T-cell (primary cell): ENCODE results near the gene LAMB2. TPM values are rescaled to one million over a fixed set of nuclear protein-coding genes. Genes with fewer than 3 reads are reported as not detected.
A peak's percentile ranks its signal among the peaks of the same experiment; 100 is the strongest.

ENCODE experiments used
- ATAC-seq, 4 experiments: fragments of 200-7000 bp in 3 of 4; fragments of 150-1000 bp in 1 of 4; cut with Tn5 transposase; replicated peaks in 1 of 4; 1 replicate in 3 of 4; 2 replicates in 1 of 4; pipeline ENCODE4 v1.10.0; 2021; ENCODE audit warnings: moderate library complexity in 3 of 4, mild to moderate bottlenecking in 2 of 4, moderate number of reproducible peaks in 1 of 4
- CTCF ChIA-PET, 2 donors: fragments of 300-600 bp; sonication (Branson Sonifier 250); formaldehyde crosslinking; loops; one replicate each; lab custom pipeline; 2022; ENCODE audit warnings: antibody characterized with exemption in 2 of 2; lab: Charles Lee
- POLR2A ChIA-PET, 2 donors: fragments of 300-600 bp; sonication (Branson Sonifier 250); formaldehyde crosslinking; loops; one replicate each; lab custom pipeline; 2022; ENCODE audit warnings: antibody characterized with exemption in 2 of 2; lab: Charles Lee
- DNase-seq, 35 experiments: peaks; one replicate each; pipeline versions ENCODE4 v3.0.0 to v3.0.0-alpha.2; 2013 to 2023
- H3K27ac ChIP-seq: one replicate; pipeline ENCODE4 v1.5.1; 2013; ENCODE audit warnings: low read length
- H3K27me3 ChIP-seq, 2 experiments: replicated peaks in 1 of 2; 1 replicate in 1 of 2; 2 replicates in 1 of 2; pipeline versions ENCODE4 v1.6.1 to v1.7.0; 2013; ENCODE audit warnings: low read length in 1 of 2, mixed read lengths in 1 of 2; ENCODE audit not compliant: control insufficient read depth in 2 of 2, insufficient read depth in 2 of 2; ENCODE audit errors: extremely low read depth in 1 of 2
- H3K36me3 ChIP-seq, 2 donors: 1 replicate in 1 of 2; 2 replicates in 1 of 2; pipeline versions ENCODE4 v1.6.1 to v1.7.0; 2013; ENCODE audit warnings: low read length in 1 of 2; ENCODE audit not compliant: control insufficient read depth in 2 of 2, insufficient read depth in 1 of 2; ENCODE audit errors: extremely low read depth in 1 of 2
- H3K4me1 ChIP-seq, 2 experiments: 1 replicate in 1 of 2; 2 replicates in 1 of 2; pipeline versions ENCODE4 v1.6.1 to v1.7.0; 2013; ENCODE audit warnings: low read length in 2 of 2, mixed read lengths in 1 of 2; ENCODE audit not compliant: insufficient read depth in 2 of 2, control insufficient read depth in 1 of 2; ENCODE audit errors: extremely low read depth in 1 of 2
- H3K4me3 ChIP-seq, 2 donors: 1 replicate in 1 of 2; 2 replicates in 1 of 2; pipeline versions ENCODE4 v1.5.1 to v1.7.0; 2013; ENCODE audit warnings: mild to moderate bottlenecking in 2 of 2, low read length in 1 of 2, moderate library complexity in 1 of 2; ENCODE audit not compliant: control insufficient read depth in 1 of 2; ENCODE audit errors: extremely low read depth in 1 of 2
- H3K9me3 ChIP-seq: 2 replicates; pipeline ENCODE4 v1.7.0; 2013
- H3K27ac Mint-ChIP-seq, 2 donors: one replicate each; pipeline ENCODE4 v1.8.0; 2020 to 2021; ENCODE audit warnings: mild to moderate bottlenecking in 2 of 2, mixed read lengths in 2 of 2
- H3K27me3 Mint-ChIP-seq, 2 donors: one replicate each; pipeline ENCODE4 v1.8.0; 2021 to 2022; ENCODE audit warnings: mixed read lengths in 2 of 2
- H3K36me3 Mint-ChIP-seq: one replicate; pipeline ENCODE4 v1.8.0; 2021; ENCODE audit warnings: mixed read lengths
- H3K4me1 Mint-ChIP-seq, 3 donors: one replicate each; pipeline ENCODE4 v1.8.0; 2020 to 2022; ENCODE audit warnings: mixed read lengths in 3 of 3, mild to moderate bottlenecking in 1 of 3
- H3K4me3 Mint-ChIP-seq, 3 donors: one replicate each; pipeline ENCODE4 v1.8.0; 2020 to 2022; ENCODE audit warnings: mild to moderate bottlenecking in 3 of 3, mixed read lengths in 3 of 3, moderate library complexity in 3 of 3
- H3K9me3 Mint-ChIP-seq, 3 donors: one replicate each; pipeline ENCODE4 v1.8.0; 2020 to 2022; ENCODE audit warnings: mixed read lengths in 3 of 3
- WGBS: methylation state at CpG from one replicate; pipeline ENCODE4 v1.1.5; 2013; ENCODE audit warnings: missing lambda C conversion rate; ENCODE audit not compliant: insufficient coverage; 5-methylcytosine and 5-hydroxymethylcytosine counted together
- total RNA-seq, 35 experiments: library from RNA in 6 of 35; stranded (reverse) in 6 of 35; fragments of 120-200 nt in 1 of 35; gene quantifications; one replicate each; pipeline versions ENCODE4 v1.2.1 to v1.2.4 and lab custom pipeline; 2013 to 2026

LAMB2 gene
- total RNA-seq, 5 donors from 2014 or later (not counting 1 experiment from before 2014, with no cell fraction given): 0.25 to 3.7 (median 2.1) TPM

- Mint-ChIP-seq H3K27ac (no peak overlapping the region), H3K4me3 (no peak overlapping the region), H3K36me3 (peaks cover 45% of the 10 kb centered on the region), H3K4me1 (peaks cover 1 to 5% (median 3%) of the 10 kb centered on the region in 3 donors), H3K9me3 (no peaks in the 10 kb centered on the region), H3K27me3 (no peaks in the 10 kb centered on the region)
- ChIA-PET POLR2A (interaction anchor here in 1 of 2 donors (0.6 kb wide), 1 partner anchor 368 kb away, joined by 11 read pairs; no protein-coding TSS in a partner anchor), CTCF (interaction anchor here in 1 of 2 donors (0.7 kb wide), 1 partner anchor 926 kb away, joined by 3 read pairs; no protein-coding TSS in a partner anchor)
- no peak overlapping the region for H3K4me3 ChIP-seq
- no peaks in the 10 kb centered on the region for H3K9me3 ChIP-seq
- H3K27ac ChIP-seq: no peak overlapping the region
- no peak for DNase-seq
- WGBS: 95% methylated on average over 11 of the region's 13 CpGs
- no peaks in the 10 kb centered on the region for H3K27me3 ChIP-seq
- no peak for ATAC-seq
- H3K4me1 ChIP-seq: peaks cover 0 to 2% of the 10 kb centered on the region in 2 experiments
- H3K36me3 ChIP-seq: peaks cover 33 to 71% of the 10 kb centered on the region in 2 donors
These were observed 22.1 kb downstream of the LAMB2 start for GRCh38 chr3:49110780-49111179.

DNA sequence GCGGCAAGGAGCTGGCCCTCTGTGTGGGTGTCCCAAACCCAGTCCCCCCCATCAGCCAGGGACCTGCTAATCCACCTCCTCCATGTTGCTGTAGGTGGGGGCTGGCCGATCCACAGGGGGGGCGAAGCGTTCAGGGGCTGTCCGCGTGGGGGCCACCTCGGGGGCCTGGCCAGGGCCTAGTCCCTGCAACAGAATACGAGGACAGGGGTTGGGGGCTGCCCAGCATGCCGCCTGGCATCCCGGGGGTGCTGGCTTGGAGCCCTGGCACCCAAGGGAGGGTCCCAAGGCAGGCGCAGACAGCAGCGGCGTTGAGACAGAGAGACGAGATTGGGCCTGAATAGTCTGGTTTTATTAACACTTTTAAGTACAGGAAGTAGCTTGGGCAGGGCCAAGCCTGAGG is 24.5 kb downstream of the LAMB2 start:
- Mint-ChIP-seq H3K4me3 (no peak overlapping the region), H3K4me1 (peaks cover 25 to 29% (median 25%) of the 10 kb centered on the region in 3 donors), H3K27me3 (no peaks in the 10 kb centered on the region), H3K36me3 (peaks cover 27% of the 10 kb centered on the region), H3K27ac (no peak overlapping the region), H3K9me3 (no peaks in the 10 kb centered on the region)
- ChIA-PET CTCF (no interaction called here), POLR2A (interaction anchor here (0.6 to 0.7 kb wide), 2 partner anchors 11 to 60 kb away, joined by 3 to 13 read pairs; no protein-coding TSS in a partner anchor)
- H3K27me3 ChIP-seq: no peaks in the 10 kb centered on the region
- H3K27ac ChIP-seq: no peak overlapping the region
- WGBS: 88% methylated on average over 6 of the region's 14 CpGs
- peaks cover 4 to 20% of the 10 kb centered on the region in 2 experiments for H3K4me1 ChIP-seq
- H3K36me3 ChIP-seq: peaks cover 24 to 47% of the 10 kb centered on the region in 2 donors
- DNase-seq: no peak
- no peaks in the 10 kb centered on the region for H3K9me3 ChIP-seq
- no peak for ATAC-seq
- no peak overlapping the region for H3K4me3 ChIP-seq

GRCh38 chr3:49104427-49105291 is 28.2 kb downstream of the LAMB2 start, which contains the start of gene QARS1:
Gene QARS1 (minus strand): TSS chr3:49104757. CDS start chr3:49104733, 24 bp downstream.
- H3K27me3 ChIP-seq: no peaks in the 10 kb centered on the region
- 7% methylated on average over 36 of the region's 50 CpGs for WGBS
- no peaks in the 10 kb centered on the region for H3K27me3 Mint-ChIP-seq
- POLR2A ChIA-PET: interaction anchor here (0.6 to 1.0 kb wide), 3 partner anchors 10 to 36 kb away, joined by 3 read pairs; partner anchors contain the start of gene USP19 (in 1 of the 2)
- peak within 1 kb of the TSS; percentile 67 for H3K27ac ChIP-seq
- peak within 1 kb of the TSS; percentile 97 to 99 (median 97) for H3K4me3 Mint-ChIP-seq
- peak within 1 kb of the TSS; percentile 96 to 98 for H3K27ac Mint-ChIP-seq
- CTCF ChIA-PET: interaction anchor here in 1 of 2 donors (0.7 to 1.4 kb wide), 3 partner anchors 10 to 53 kb away, joined by 3 to 7 read pairs (median 4); partner anchors contain the start of genes QRICH1 and USP19
- peaks cover 4 to 25% of the 10 kb centered on the region in 2 experiments for H3K4me1 ChIP-seq
- H3K36me3 ChIP-seq: peaks cover 9 to 47% of the 10 kb centered on the region in 2 donors
- H3K9me3 ChIP-seq: no peaks in the 10 kb centered on the region
- H3K4me1 Mint-ChIP-seq: peaks cover 28 to 40% (median 30%) of the 10 kb centered on the region in 3 donors
- ATAC-seq: peak; percentile 98 to 99 (median 99)
- H3K36me3 Mint-ChIP-seq: peaks cover 30% of the 10 kb centered on the region
- DNase-seq: peak; percentile 77 to 91 (median 85)
- peak within 1 kb of the TSS; percentile 88 to 96 for H3K4me3 ChIP-seq
- no peaks in the 10 kb centered on the region for H3K9me3 Mint-ChIP-seq

DNA sequence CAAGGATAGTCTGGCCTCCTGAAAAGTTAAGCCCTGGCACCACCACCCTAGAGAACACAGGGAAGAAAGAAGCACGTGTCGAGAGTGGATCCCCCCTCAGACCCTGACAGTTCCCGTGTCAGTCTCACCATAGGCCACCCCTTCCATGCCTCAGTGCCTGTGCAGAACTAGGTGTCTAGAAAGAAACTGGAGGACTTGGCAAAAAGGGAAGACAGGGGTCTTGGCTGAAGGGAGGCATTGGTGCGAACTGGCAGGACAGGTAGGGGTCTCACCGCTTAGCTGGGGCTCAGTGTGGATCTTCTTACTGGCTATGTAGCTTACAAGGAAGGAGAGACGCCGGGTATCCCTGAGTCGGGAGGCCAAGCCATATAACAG is 28.8 kb downstream of the LAMB2 start:
- H3K27ac ChIP-seq: peak overlapping the region; percentile 67

GRCh38 chr3:49100046-49100615 is 32.7 kb downstream of the LAMB2 start:
- ChIA-PET POLR2A (no interaction called here), CTCF (no interaction called here)
- peaks cover 4 to 22% of the 10 kb centered on the region in 2 experiments for H3K4me1 ChIP-seq
- no peaks in the 10 kb centered on the region for H3K27me3 ChIP-seq
- H3K36me3 ChIP-seq: peaks cover 10 to 63% of the 10 kb centered on the region in 2 donors
- ATAC-seq (no peak), DNase-seq (no peak)
- no peak overlapping the region for H3K27ac Mint-ChIP-seq
- peaks cover 21 to 29% (median 26%) of the 10 kb centered on the region in 3 donors for H3K4me1 Mint-ChIP-seq
- H3K27me3 Mint-ChIP-seq: no peaks in the 10 kb centered on the region
- H3K9me3 Mint-ChIP-seq: no peaks in the 10 kb centered on the region
- no peaks in the 10 kb centered on the region for H3K9me3 ChIP-seq
- H3K27ac ChIP-seq: no peak overlapping the region
- H3K36me3 Mint-ChIP-seq: peaks cover 38% of the 10 kb centered on the region
- no peak overlapping the region for H3K4me3 ChIP-seq
- 97% methylated on average over 11 of the region's 11 CpGs for WGBS
- H3K4me3 Mint-ChIP-seq: no peak overlapping the region

More for the DNA sequence above, 28.8 kb downstream of the LAMB2 start:
- ChIA-PET POLR2A (interaction anchor here (0.6 to 1.0 kb wide), 2 partner anchors 9 to 17 kb away, joined by 3 read pairs; partner anchors contain the start of gene USP19 (in 1 of the 2)), CTCF (interaction anchor here in 1 of 2 donors (0.7 to 1.4 kb wide), 3 partner anchors 9 to 54 kb away, joined by 3 to 7 read pairs (median 4); partner anchors contain the start of genes QRICH1 and USP19)
- no peaks in the 10 kb centered on the region for H3K9me3 ChIP-seq
- peak in 1 of 4 experiments; percentile 1 for ATAC-seq
- peak overlapping the region; percentile 88 to 96 for H3K4me3 ChIP-seq
- H3K4me3 Mint-ChIP-seq: peak overlapping the region; percentile 97 to 99 (median 97)
- H3K27ac Mint-ChIP-seq: peak overlapping the region; percentile 96 to 98
- no peaks in the 10 kb centered on the region for H3K27me3 Mint-ChIP-seq
- DNase-seq: no peak
- WGBS: 5% methylated on average over 5 of the region's 8 CpGs
- no peaks in the 10 kb centered on the region for H3K9me3 Mint-ChIP-seq
- peaks cover 28 to 40% (median 30%) of the 10 kb centered on the region in 3 donors for H3K4me1 Mint-ChIP-seq
- no peaks in the 10 kb centered on the region for H3K27me3 ChIP-seq
- H3K4me1 ChIP-seq: peaks cover 4 to 25% of the 10 kb centered on the region in 2 experiments
- H3K36me3 ChIP-seq: peaks cover 13 to 47% of the 10 kb centered on the region in 2 donors
- peaks cover 31% of the 10 kb centered on the region for H3K36me3 Mint-ChIP-seq
